Measurements from ENCODE around the gene NSD1. TPM values are rescaled to one million over a fixed set of nuclear protein-coding genes. Genes with fewer than 3 reads are reported as not detected.

Gene NSD1
- total and polyA plus RNA-seq, 10 of the 15 experiments (the other 5 are each of a cell fraction or from before 2014, with no cell fraction given): 7.0 to 57.9 (median 30.4) TPM

DNA sequence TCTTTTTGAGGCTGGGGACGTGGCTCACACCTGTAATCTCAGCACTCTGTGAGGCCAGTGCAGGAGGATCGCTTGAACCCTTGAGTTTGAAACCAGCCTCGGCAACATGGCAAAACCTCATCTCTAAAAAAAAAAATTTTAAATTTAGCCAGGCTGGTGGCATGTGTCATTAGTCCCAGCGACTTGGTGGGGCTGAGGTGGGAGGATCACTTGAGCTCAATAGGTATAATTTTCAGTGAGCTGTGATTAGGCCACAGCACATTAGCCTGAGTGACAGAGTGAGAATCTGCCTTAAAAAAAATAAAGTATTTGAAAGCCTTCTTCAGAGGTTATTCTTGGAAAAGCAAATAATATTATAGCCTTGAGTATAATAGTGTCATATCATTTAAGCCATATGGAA lies 41.8 kb downstream of the NSD1 start:
- no peak for ATAC-seq
- 32% methylated on average over 4 of the region's 4 CpGs for WGBS (ENCODE audit: insufficient coverage, insufficient replicate concordance, low lambda C conversion rate, missing lambda C conversion rate)
- Histone ChIP-seq H3K9me3 (replicated peaks; ENCODE audit: control insufficient read depth, insufficient read depth, low read length) (no peaks in the 10 kb centered on the region; the same call in 2 of the 3 replicates), H3K4me2 (ENCODE audit: control insufficient read depth, insufficient read depth) (peak overlapping the region; percentile 46), H3K36me3 (ENCODE audit: control insufficient read depth in 2 of 2, insufficient read depth in 2 of 2, low read length in 1 of 2) (peaks cover 0 to 2% of the 10 kb centered on the region in 2 experiments; a peak in 1 of 4 replicates), H3K27me3 (replicated peaks in 1 of 2; ENCODE audit: control insufficient read depth in 2 of 2, insufficient read depth in 2 of 2, low read length in 1 of 2) (no peaks in the 10 kb centered on the region), H2AFZ (ENCODE audit: control insufficient read depth, low read depth, low read length) (no peak overlapping the region), H3K4me1 (ENCODE audit: control insufficient read depth, insufficient read depth, low read length) (peaks cover 31% of the 10 kb centered on the region), H3K79me2 (ENCODE audit: control insufficient read depth, insufficient read depth, low read length) (peaks cover 47% of the 10 kb centered on the region), H3K9ac (ENCODE audit: control insufficient read depth, insufficient read depth, low read length) (no peak overlapping the region), H4K20me1 (ENCODE audit: control insufficient read depth, insufficient read depth) (no peaks in the 10 kb centered on the region), H3K27ac (ENCODE audit: control insufficient read depth, insufficient read depth) (no peak overlapping the region), H3K4me3 (no peak overlapping the region)
- no TSS peak for BruUV-seq (replicated peaks)
- intact Hi-C loops (cut with micrococcal nuclease; ENCODE audit: unreplicated experiment) (no loop called here), in situ Hi-C loops (cut with MboI) (no loop called here)
- SMC1A ChIA-PET (ENCODE audit: uncharacterized antibody, unreplicated experiment): no interaction called here
- no peak for FAIRE-seq
- RAD21 ChIA-PET (ENCODE audit: unreplicated experiment): no interaction called here
- no peak for DNase-seq (ENCODE audit: low read depth, low spot score)
- CTCF ChIA-PET: interaction anchor here (1.0 kb wide), 1 partner anchor 64 kb away, joined by 3 read pairs; no protein-coding TSS in a partner anchor
- no peak for TF ChIP-seq RFX5 (IDR thresholded peaks at IDR 0.05; ENCODE audit: low read depth, low read length)
- TF ChIP-seq, protein P1, sequence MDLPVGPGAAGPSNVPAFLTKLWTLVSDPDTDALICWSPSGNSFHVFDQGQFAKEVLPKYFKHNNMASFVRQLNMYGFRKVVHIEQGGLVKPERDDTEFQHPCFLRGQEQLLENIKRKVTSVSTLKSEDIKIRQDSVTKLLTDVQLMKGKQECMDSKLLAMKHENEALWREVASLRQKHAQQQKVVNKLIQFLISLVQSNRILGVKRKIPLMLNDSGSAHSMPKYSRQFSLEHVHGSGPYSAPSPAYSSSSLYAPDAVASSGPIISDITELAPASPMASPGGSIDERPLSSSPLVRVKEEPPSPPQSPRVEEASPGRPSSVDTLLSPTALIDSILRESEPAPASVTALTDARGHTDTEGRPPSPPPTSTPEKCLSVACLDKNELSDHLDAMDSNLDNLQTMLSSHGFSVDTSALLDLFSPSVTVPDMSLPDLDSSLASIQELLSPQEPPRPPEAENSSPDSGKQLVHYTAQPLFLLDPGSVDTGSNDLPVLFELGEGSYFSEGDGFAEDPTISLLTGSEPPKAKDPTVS (IDR thresholded peaks at IDR 0.05; ENCODE audit: low read depth, low read length): no peak
- TF ChIP-seq SREBF1 (IDR thresholded peaks at IDR 0.05; ENCODE audit: low read length): no peak
- TF ChIP-seq, protein P2, sequence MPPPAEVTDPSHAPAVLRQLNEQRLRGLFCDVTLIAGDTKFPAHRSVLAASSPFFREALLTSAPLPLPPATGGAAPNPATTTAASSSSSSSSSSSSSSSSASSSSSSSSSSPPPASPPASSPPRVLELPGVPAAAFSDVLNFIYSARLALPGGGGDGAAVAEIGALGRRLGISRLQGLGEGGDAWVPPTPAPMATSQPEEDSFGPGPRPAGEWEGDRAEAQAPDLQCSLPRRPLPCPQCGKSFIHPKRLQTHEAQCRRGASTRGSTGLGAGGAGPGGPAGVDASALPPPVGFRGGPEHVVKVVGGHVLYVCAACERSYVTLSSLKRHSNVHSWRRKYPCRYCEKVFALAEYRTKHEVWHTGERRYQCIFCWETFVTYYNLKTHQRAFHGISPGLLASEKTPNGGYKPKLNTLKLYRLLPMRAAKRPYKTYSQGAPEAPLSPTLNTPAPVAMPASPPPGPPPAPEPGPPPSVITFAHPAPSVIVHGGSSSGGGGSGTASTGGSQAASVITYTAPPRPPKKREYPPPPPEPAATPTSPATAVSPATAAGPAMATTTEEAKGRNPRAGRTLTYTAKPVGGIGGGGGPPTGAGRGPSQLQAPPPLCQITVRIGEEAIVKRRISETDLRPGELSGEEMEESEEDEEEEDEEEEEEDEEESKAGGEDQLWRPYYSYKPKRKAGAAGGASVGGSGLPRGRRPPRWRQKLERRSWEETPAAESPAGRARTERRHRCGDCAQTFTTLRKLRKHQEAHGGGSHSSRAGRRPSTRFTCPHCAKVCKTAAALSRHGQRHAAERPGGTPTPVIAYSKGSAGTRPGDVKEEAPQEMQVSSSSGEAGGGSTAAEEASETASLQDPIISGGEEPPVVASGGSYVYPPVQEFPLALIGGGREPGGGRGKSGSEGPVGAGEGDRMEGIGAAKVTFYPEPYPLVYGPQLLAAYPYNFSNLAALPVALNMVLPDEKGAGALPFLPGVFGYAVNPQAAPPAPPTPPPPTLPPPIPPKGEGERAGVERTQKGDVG (CRISPR knock-in tag; IDR thresholded peaks at IDR 0.05): no peak
- TF ChIP-seq CREM (IDR thresholded peaks at IDR 0.05; ENCODE audit: low read depth): no peak
- TF ChIP-seq PKNOX1 (IDR thresholded peaks at IDR 0.05): 0 out of 2 replicates have a peak, but pooled peaks have one; percentile 41
- TF ChIP-seq ZBTB11 (CRISPR knock-in tag; IDR thresholded peaks at IDR 0.05): no peak
- POLR2A ChIA-PET: interaction anchor here (0.7 to 1.0 kb wide), 2 partner anchors 41 to 63 kb away, joined by 3 read pairs; no protein-coding TSS in a partner anchor
